ENCODE measurements around the gene SIX5. TPM values are rescaled to one million over a fixed set of nuclear protein-coding genes. Genes with fewer than 3 reads are reported as not detected.
A peak's percentile ranks its signal among the peaks of the same experiment; 100 is the strongest.

Gene SIX5
- total and polyA plus RNA-seq, 9 of the 15 experiments (the other 6 are each of a cell fraction or from before 2014, with no cell fraction given) = 1.4 to 17.2 (median 7.4) TPM; not detected in 2

DNA sequence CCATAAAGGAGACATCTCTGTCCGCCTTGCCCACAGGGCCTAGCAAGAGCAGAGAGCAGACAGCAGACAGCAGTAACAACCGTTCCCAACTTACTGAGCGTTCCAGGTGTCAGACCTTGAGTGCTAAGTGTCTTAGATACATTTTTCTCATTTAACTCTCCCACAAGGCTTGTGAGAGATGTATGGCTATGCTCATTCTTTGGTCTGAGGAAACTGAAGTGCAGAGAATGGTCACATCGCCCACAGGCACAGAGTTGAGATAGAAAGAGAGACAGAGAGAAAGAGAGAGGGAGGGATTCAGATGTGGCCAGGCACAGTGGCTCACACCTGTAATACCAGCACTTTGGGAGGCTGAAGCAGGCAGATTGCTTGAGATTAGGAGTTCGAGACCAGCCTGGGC, 21.5 kb downstream of the SIX5 start:
- Histone ChIP-seq H3K79me2 (ENCODE audit: control insufficient read depth, insufficient read depth, low read length) (no peaks in the 10 kb centered on the region), H3K9ac (ENCODE audit: insufficient read depth in 1 of 2, low read depth in 2 of 2, low read length in 2 of 2) (peak overlapping the region in 1 of 2 experiments; percentile 14; a peak in 1 of 4 replicates), H3K4me2 (ENCODE audit: insufficient read depth, low read length) (no peak overlapping the region), H3K36me3 (ENCODE audit: control insufficient read depth, insufficient read depth, low read length) (no peaks in the 10 kb centered on the region), H2AFZ (ENCODE audit: low read depth, low read length) (no peak overlapping the region), H3K27me3 (ENCODE audit: control insufficient read depth in 2 of 2, insufficient read depth in 2 of 2, low read length in 2 of 2) (no peaks in the 10 kb centered on the region), H3K9me1 (ENCODE audit: control insufficient read depth, insufficient read depth, low read length) (no peaks in the 10 kb centered on the region), H3K9me3 (replicated peaks; ENCODE audit: control insufficient read depth, insufficient read depth, low read depth, low read length) (no peaks in the 10 kb centered on the region), H4K20me1 (replicated peaks; ENCODE audit: control insufficient read depth, insufficient read depth, low read length) (no peaks in the 10 kb centered on the region), H3K27ac (ENCODE audit: extremely low read depth, low read depth, low read length) (no peak overlapping the region), H3K4me3 (no peak overlapping the region), H3K4me1 (replicated peaks in 1 of 2; ENCODE audit: control insufficient read depth in 2 of 2, insufficient read depth in 2 of 2, low read length in 2 of 2) (peaks cover 0 to 3% of the 10 kb centered on the region in 2 experiments; a peak in 3 of 5 replicates)
- intact Hi-C loops (cut with micrococcal nuclease) = no loop called here
- BruUV-seq (replicated peaks) = no TSS peak
- CTCF ChIA-PET (ENCODE audit: low intra/inter-chr PET ratio) = no interaction called here
- no peak for FAIRE-seq
- in situ Hi-C loops (cut with MboI) = no loop called here
- ATAC-seq = no peak
- DNase-seq (ENCODE audit: extremely low read depth in 1 of 4, low spot score in 3 of 4) = no peak
- POLR2A ChIA-PET = no interaction called here
- WGBS (ENCODE audit: insufficient coverage, low coverage, missing lambda C conversion rate) = 48% methylated on average over 5 of the region's 5 CpGs
- TF ChIP-seq CREBBP (IDR thresholded peaks at IDR 0.05; ENCODE audit: low read depth, low read length) = no peak
- TF ChIP-seq TRIM28 (IDR thresholded peaks at IDR 0.05) = no peak
- TF ChIP-seq HDAC8 (tag; IDR thresholded peaks at IDR 0.05) = no peak
- TF ChIP-seq GTF2E2 (tag; IDR thresholded peaks at IDR 0.05) = no peak
- TF ChIP-seq PPARD (CRISPR knock-in tag; IDR thresholded peaks at IDR 0.05) = no peak
- no peak for TF ChIP-seq PHF8 (IDR thresholded peaks at IDR 0.05; ENCODE audit: borderline replicate concordance, low read length)
- no peak for TF ChIP-seq MEF2A (IDR thresholded peaks at IDR 0.05; ENCODE audit: control insufficient read depth, low read depth, low read length)
- no peak for TF ChIP-seq HMGN3 (IDR thresholded peaks at IDR 0.05; ENCODE audit: borderline replicate concordance, extremely low read depth, insufficient read length, low read depth, low read length)
- TF ChIP-seq RFX1 (IDR thresholded peaks at IDR 0.05) = no peak
- TF ChIP-seq TCF7L2 (IDR thresholded peaks at IDR 0.05; ENCODE audit: low read depth, low read length) = no peak
- TF ChIP-seq RERE (CRISPR knock-in tag; IDR thresholded peaks at IDR 0.05; ENCODE audit: borderline replicate concordance) = no peak
- no peak for TF ChIP-seq SIN3B (IDR thresholded peaks at IDR 0.05; ENCODE audit: low read depth)
- no peak for TF ChIP-seq CREB1 (IDR thresholded peaks at IDR 0.05)
- TF ChIP-seq CREB1 (CRISPR knock-in tag; IDR thresholded peaks at IDR 0.05) = no peak
- TF ChIP-seq POLR2H (tag; IDR thresholded peaks at IDR 0.05; ENCODE audit: low read depth) = no peak
- TF ChIP-seq NFATC3 (IDR thresholded peaks at IDR 0.05) = no peak
- no peak for TF ChIP-seq MAFF (IDR thresholded peaks at IDR 0.05; ENCODE audit: low read length)
- no peak for TF ChIP-seq ZNF282 (CRISPR knock-in tag; IDR thresholded peaks at IDR 0.05)
- no peak for TF ChIP-seq SRF (CRISPR knock-in tag; IDR thresholded peaks at IDR 0.05)
